Neural crest cell (in vitro differentiated cells): Measurements from ENCODE around the gene IPPK. TPM values are rescaled to one million over a fixed set of nuclear protein-coding genes. Genes with fewer than 3 reads are reported as not detected.

Experiments used
- DNase-seq: peaks from one replicate; pipeline ENCODE4 v3.0.0; 2021; ENCODE audit warnings: low read depth, mixed read lengths, low spot score
- H3K27ac Mint-ChIP-seq: one replicate; pipeline ENCODE4 v1.8.0; 2021; ENCODE audit warnings: mild to moderate bottlenecking, mixed read lengths; ENCODE audit not compliant: unreplicated experiment
- H3K27me3 Mint-ChIP-seq: 2 replicates; pipeline ENCODE4 v1.8.0; 2021; ENCODE audit warnings: low read depth, mild to moderate bottlenecking, mixed read lengths
- H3K36me3 Mint-ChIP-seq: 2 replicates; pipeline ENCODE4 v1.8.0; 2021; ENCODE audit warnings: low read depth, mild to moderate bottlenecking, mixed read lengths
- H3K4me1 Mint-ChIP-seq: 2 replicates; pipeline ENCODE4 v1.8.0; 2021; ENCODE audit warnings: mixed read lengths
- H3K4me3 Mint-ChIP-seq: one replicate; pipeline ENCODE4 v1.8.0; 2021; ENCODE audit warnings: mild to moderate bottlenecking, mixed read lengths
- H3K9me3 Mint-ChIP-seq: 2 replicates; pipeline ENCODE4 v1.8.0; 2021; ENCODE audit warnings: mixed read lengths
- total RNA-seq: library from RNA; stranded (reverse); gene quantifications from 2 replicates; pipeline ENCODE4 v1.2.1, GENCODE V29; 2021
- TF ChIP-seq, protein P1 (sequence below): fragments of 200-600 bp; sonication (generic); conservative IDR thresholded peaks from 2 replicates; pipeline ENCODE4 v1.5.0; 2021; ENCODE audit warnings: antibody characterized with exemption, mild to moderate bottlenecking

The IPPK gene
- total RNA-seq, 1 donor from 2014 or later: 13.1 TPM

DNA sequence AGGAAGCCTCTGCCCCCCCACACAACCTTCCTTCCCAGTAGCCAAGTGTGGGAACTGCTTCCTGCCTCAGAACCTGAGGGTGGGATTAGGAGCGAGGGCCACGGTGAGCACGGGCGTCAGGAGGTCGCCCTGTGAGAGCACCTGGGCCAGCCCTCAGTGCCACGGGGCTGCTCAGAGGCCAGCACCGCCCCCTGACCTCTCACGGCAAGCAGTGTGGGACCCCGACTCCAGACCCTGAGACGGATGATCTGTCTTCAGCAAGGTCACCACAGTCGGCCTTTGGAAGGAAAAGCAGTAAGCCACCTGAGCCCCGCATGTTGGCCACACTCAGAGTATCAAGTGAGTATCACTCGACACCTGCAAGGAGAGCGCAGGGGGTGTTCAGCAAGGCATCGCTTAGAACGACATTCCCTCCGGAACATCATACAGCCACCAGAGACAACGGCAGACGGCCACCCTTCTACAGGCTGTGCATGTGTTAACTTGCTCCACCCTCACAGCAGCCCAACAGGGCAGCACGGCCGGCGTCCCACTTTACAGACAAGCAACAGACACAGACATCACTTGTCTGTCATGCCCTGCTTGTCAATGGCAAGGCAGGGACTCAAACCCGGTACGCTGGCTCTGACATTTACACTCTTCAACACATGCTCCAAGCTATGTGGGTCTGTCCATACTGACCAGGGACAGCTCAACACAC is 50.2 kb downstream of the IPPK start:
- no peaks in the 10 kb centered on the region for H3K9me3 Mint-ChIP-seq
- no peaks in the 10 kb centered on the region for H3K27me3 Mint-ChIP-seq
- no peak overlapping the region for H3K27ac Mint-ChIP-seq
- DNase-seq: no peak
- peaks cover 8% of the 10 kb centered on the region for H3K36me3 Mint-ChIP-seq
- no peaks in the 10 kb centered on the region for H3K4me1 Mint-ChIP-seq
- no peak overlapping the region for H3K4me3 Mint-ChIP-seq
- TF ChIP-seq, protein P1, sequence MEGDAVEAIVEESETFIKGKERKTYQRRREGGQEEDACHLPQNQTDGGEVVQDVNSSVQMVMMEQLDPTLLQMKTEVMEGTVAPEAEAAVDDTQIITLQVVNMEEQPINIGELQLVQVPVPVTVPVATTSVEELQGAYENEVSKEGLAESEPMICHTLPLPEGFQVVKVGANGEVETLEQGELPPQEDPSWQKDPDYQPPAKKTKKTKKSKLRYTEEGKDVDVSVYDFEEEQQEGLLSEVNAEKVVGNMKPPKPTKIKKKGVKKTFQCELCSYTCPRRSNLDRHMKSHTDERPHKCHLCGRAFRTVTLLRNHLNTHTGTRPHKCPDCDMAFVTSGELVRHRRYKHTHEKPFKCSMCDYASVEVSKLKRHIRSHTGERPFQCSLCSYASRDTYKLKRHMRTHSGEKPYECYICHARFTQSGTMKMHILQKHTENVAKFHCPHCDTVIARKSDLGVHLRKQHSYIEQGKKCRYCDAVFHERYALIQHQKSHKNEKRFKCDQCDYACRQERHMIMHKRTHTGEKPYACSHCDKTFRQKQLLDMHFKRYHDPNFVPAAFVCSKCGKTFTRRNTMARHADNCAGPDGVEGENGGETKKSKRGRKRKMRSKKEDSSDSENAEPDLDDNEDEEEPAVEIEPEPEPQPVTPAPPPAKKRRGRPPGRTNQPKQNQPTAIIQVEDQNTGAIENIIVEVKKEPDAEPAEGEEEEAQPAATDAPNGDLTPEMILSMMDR: no peak

DNA sequence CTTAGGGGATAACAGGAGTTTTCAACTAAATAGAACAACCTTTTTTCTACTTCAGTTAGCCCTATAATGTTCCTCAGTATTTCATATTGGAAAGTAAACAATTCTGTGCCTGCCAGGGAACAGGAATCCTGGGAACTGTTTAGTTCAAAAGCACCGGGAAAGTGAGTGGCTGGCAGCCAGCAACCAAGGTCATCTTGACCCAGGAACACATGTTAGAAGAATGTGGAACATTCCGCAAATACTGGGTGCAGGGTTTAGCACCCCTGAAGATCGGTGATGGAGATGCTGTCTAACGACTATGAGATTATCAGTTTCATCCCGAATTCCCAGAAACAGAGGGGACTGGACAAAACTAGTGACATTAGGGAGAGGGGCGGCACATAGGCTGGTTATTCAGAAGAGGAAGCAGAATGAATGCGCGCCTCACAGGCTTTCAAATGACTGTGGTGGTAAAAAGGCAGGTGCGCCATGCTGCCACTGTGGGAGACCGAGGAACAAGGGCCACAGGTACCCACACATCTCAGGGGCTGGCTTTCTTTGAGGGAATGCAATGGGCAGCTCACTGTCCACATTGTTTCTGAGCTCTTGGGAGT is 51.2 kb downstream of the IPPK start:
- Mint-ChIP-seq H3K27me3 (no peaks in the 10 kb centered on the region), H3K9me3 (no peaks in the 10 kb centered on the region), H3K4me3 (no peak overlapping the region), H3K36me3 (peaks cover 8% of the 10 kb centered on the region), H3K4me1 (no peaks in the 10 kb centered on the region), H3K27ac (no peak overlapping the region)
- no peak for DNase-seq
- TF ChIP-seq, protein P1: no peak

DNA sequence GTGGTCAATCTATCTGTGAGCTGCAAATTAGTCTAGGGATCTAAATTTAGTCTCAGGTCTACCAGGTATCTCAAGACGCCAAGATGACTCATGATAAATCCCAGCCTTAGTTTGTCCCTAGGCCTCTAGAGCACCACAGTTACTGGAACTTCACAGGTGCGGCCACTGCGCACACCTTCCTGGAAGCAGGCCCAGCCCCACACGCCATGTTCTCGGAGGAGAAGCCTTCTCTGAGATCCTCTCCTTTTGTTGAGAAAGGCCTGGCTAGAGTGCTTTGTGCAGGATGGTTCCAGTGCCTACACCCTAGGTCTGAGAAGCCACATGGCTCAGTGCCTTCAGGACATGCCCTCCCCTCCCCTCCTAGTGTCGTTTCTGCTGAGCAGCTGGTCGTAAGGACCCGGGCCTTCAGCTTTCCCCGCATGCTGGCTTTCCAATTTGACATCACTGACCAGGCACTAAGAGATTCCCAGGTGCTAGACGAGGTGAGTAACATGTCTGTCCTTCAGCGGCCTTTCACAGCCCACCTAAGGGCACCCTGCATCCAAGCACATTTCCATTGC is 51.9 kb downstream of the IPPK start:
- H3K36me3 Mint-ChIP-seq: peaks cover 8% of the 10 kb centered on the region
- H3K4me3 Mint-ChIP-seq: no peak overlapping the region
- no peaks in the 10 kb centered on the region for H3K27me3 Mint-ChIP-seq
- TF ChIP-seq, protein P1: no peak
- peak overlapping the region; percentile 19 for H3K27ac Mint-ChIP-seq
- DNase-seq: no peak
- H3K9me3 Mint-ChIP-seq: no peaks in the 10 kb centered on the region
- no peaks in the 10 kb centered on the region for H3K4me1 Mint-ChIP-seq

DNA sequence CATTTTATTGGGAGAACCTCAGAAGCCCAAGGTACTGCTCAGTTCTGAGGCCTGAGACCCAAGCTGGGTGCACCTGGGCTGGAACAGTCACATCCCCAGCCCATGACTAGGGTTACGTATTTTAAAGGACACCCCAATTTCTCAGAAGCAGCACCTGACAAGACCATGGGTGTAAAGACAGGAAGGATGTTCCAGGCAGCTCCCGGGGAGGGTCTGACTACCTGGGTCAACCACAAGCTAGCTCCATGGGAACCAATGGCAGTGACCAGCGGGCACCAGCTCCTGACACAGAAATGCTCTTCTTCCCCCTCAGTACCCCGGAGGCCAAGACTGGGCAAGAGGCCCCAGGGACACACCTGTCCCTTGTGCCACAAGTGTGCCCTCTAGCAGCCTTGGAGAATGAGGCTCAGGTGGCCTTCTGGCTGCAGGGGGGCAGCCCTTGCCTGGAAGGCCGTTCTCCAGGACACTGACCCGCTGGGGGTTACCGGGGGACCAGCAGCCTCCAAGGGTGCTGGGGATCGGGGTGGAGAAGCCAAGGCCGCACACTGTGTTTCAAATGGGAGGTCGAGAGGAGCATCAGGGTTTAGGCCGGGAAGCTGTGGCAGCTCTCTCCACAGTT is 52.6 kb downstream of the IPPK start:
- TF ChIP-seq, protein P1: no peak
- H3K27me3 Mint-ChIP-seq: no peaks in the 10 kb centered on the region
- H3K4me3 Mint-ChIP-seq: no peak overlapping the region
- DNase-seq: no peak
- H3K9me3 Mint-ChIP-seq: no peaks in the 10 kb centered on the region
- H3K27ac Mint-ChIP-seq: no peak overlapping the region
- no peaks in the 10 kb centered on the region for H3K4me1 Mint-ChIP-seq
- H3K36me3 Mint-ChIP-seq: peaks cover 9% of the 10 kb centered on the region

DNA sequence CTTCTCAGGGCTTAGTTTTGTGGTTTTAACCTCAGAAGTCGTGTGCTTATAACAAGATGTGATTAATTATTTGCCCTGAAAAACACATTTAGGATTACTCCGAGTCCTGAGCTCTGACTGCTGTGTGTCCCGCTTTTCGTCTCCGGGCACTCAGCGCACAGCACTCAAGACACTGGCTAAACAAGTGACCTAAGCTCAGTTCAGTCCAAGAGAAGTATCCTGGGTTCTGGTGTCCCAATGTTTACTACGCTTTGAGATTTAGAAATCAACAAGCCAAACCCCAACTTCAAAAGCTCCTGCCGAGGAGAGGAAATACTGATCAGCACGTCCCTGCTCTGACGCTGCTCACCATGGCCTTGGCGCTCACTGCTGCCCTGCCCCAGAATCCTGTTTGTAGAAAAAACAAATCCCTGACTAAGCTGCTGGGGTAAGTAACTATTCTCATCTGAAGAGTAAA is 53.2 kb downstream of the IPPK start:
- H3K36me3 Mint-ChIP-seq: peaks cover 13% of the 10 kb centered on the region
- TF ChIP-seq, protein P1: no peak
- H3K4me1 Mint-ChIP-seq: no peaks in the 10 kb centered on the region
- H3K27ac Mint-ChIP-seq: no peak overlapping the region
- H3K4me3 Mint-ChIP-seq: no peak overlapping the region
- no peaks in the 10 kb centered on the region for H3K27me3 Mint-ChIP-seq
- H3K9me3 Mint-ChIP-seq: no peaks in the 10 kb centered on the region
- no peak for DNase-seq
